Spleen (tissue), 11 donors: ENCODE measurements around the gene SFXN5. TPM values are rescaled to one million over a fixed set of nuclear protein-coding genes. Genes with fewer than 3 reads are reported as not detected.

Source experiments
- DNase-seq: peaks from one replicate; pipeline ENCODE4 v3.0.0-alpha.2; 2020
- H3K27ac ChIP-seq, 8 donors: fragments of 200-600 bp; sonication (generic) in 7 of 8; 1 replicate in 4 of 8; 2 replicates in 4 of 8; pipeline versions ENCODE4 v1.5.0 to v1.8.0; 2016 to 2021; ENCODE audit warnings: inconsistent platforms in 4 of 8, mild to moderate bottlenecking in 4 of 8, moderate library complexity in 1 of 8
- H3K27me3 ChIP-seq, 7 donors: fragments of 200-600 bp; sonication (generic) in 6 of 7; replicated peaks in 1 of 7; 1 replicate in 4 of 7; 2 replicates in 3 of 7; pipeline versions ENCODE4 v1.5.0 to v1.8.0; 2016 to 2021; ENCODE audit warnings: inconsistent platforms in 3 of 7, mild to moderate bottlenecking in 1 of 7
- H3K36me3 ChIP-seq, 6 donors: fragments of 200-600 bp; sonication (generic) in 5 of 6; 1 replicate in 4 of 6; 2 replicates in 2 of 6; pipeline versions ENCODE4 v1.5.0 to v1.8.0; 2016 to 2021; ENCODE audit warnings: inconsistent platforms in 2 of 6
- H3K4me1 ChIP-seq, 6 donors: fragments of 200-600 bp; sonication (generic) in 5 of 6; 1 replicate in 3 of 6; 2 replicates in 3 of 6; pipeline versions ENCODE4 v1.5.0 to v1.8.0; 2016 to 2021; ENCODE audit warnings: inconsistent platforms in 3 of 6
- H3K4me3 ChIP-seq, 8 donors: fragments of 200-600 bp; sonication (generic) in 7 of 8; 1 replicate in 4 of 8; 2 replicates in 4 of 8; pipeline versions ENCODE4 v1.5.0 to v1.8.0; 2016 to 2021; ENCODE audit warnings: inconsistent platforms in 4 of 8, mild to moderate bottlenecking in 4 of 8, moderate library complexity in 2 of 8
- H3K9me3 ChIP-seq, 8 donors: fragments of 200-600 bp; sonication (generic) in 7 of 8; 1 replicate in 4 of 8; 2 replicates in 4 of 8; pipeline versions ENCODE4 v1.5.0 to v1.8.0; 2016 to 2021; ENCODE audit warnings: inconsistent platforms in 4 of 8
- CTCF ChIP-seq, 11 experiments: fragments of 200-600 bp in 7 of 11; fragments of 450-650 bp in 4 of 11; sonication (generic) in 4 of 11; IDR thresholded peaks in 8 of 11; conservative IDR thresholded peaks in 3 of 11; 1 replicate in 7 of 11; 2 replicates in 4 of 11; pipeline versions ENCODE4 v1.4.0 to v1.8.0; 2016 to 2021; ENCODE audit warnings: antibody characterized with exemption in 11 of 11, inconsistent platforms in 4 of 11, mild to moderate bottlenecking in 1 of 11
- POLR2A ChIP-seq, 3 donors: fragments of 450-650 bp; IDR thresholded peaks; one replicate each; pipeline ENCODE4 v1.5.1; 2017; ENCODE audit warnings: antibody characterized with exemption in 3 of 3, mild to moderate bottlenecking in 1 of 3
- POLR2AphosphoS5 ChIP-seq, 3 donors: sonication (generic); formaldehyde crosslinking; IDR thresholded peaks; one replicate each; pipeline ENCODE4 v1.5.1; 2017; ENCODE audit warnings: antibody characterized with exemption in 3 of 3
- WGBS, 5 donors: extraction: QIAGEN DNeasy Blood & Tissue Kit in 3 of 5; methylation state at CpG; one replicate each; pipeline versions ENCODE4 v1.1.5 to v1.1.7; 2013 to 2018; 5-methylcytosine and 5-hydroxymethylcytosine counted together
- intact Hi-C: fragments of 100-400 bp; cut with DNase I; formaldehyde crosslinking; loops from one replicate; pipeline ENCODE4 v1.15.0; 2023; ENCODE audit warnings: low total_unique reads
- polyA plus RNA-seq, 3 donors: library from polyadenylated mRNA; stranded (reverse); fragments of 200-250 nt; gene quantifications; one replicate each; pipeline ENCODE4 v1.2.1, GENCODE V29; 2013
- total RNA-seq, 7 donors: library from RNA; depleted of rRNA in 3 of 7; stranded (reverse); fragments of >200 nt in 3 of 7; fragmentation: NEBNext Ultra II Directional in 4 of 7; extraction: Animal tissue kit (Norgen Biotek cat#: 25700) in 4 of 7; gene quantifications; one replicate each; pipeline versions ENCODE4 v1.1.0 to v1.2.1, GENCODE V29; 2016 to 2021
- donor health status: healthy with polysubstance abuse.
- donor health status: DM: no; HTN: no; CAD: no; lungs with moderate emphysema.
- donor health status: DM: no; HTN: no; CAD: no.
- donor health status: Bipolar disorder and iron deficiency.
- donor health status: healthy.
- donor health status: DM: no; HTN: no; CAD: no.
- donor health status: DM: yes; HTN: yes; CAD: no.

Gene SFXN5
- total and polyA plus RNA-seq, 10 donors, result 2.6 to 41.4 (median 22.9) TPM

DNA sequence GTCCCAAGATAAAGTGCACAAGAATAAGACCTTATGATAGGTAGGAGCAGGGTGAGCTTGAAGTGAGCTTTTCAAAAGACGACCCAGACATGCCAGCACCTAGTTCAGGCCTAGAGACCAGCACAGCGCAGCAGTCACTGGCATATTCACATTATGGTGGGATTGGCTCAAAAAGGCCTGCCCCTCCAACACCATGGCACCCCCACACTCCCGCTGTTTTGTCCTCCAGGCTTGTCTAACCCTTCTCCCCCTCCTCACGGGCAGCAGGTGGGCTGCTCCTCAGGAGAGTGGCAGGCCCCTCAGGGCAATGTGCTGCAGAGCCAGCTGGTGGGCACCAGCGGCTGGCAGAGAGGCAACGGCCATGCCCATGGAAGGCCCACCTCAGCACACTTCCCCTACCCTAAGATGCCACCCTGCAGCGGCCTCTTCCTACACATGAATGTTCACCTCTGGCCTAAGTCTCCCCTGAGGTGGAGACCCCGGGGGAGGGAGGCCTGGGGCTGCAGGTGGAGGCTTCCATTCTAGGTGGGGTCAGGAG lies 128.6 kb downstream of the SFXN5 start:
- Histone ChIP-seq H3K4me3 (no peak overlapping the region), H3K4me1 (no peaks in the 10 kb centered on the region), H3K9me3 (no peaks in the 10 kb centered on the region), H3K27me3 (no peaks in the 10 kb centered on the region), H3K36me3 (peaks cover 0 to 59% (median 15%) of the 10 kb centered on the region in 6 donors), H3K27ac (no peak overlapping the region)
- intact Hi-C loops, result no loop called here
- DNase-seq, result no peak
- WGBS, 5 donors, result 90 to 99% (median 94%) methylated on average over 4 to 8 of the region's 8 CpGs
- TF ChIP-seq CTCF (IDR thresholded peaks at IDR 0.05 in 8 of 11, conservative IDR thresholded peaks at IDR 0.05 in 3 of 11) (no peak), POLR2A (IDR thresholded peaks at IDR 0.05) (no peak), POLR2AphosphoS5 (IDR thresholded peaks at IDR 0.05) (no peak)

- no peak for DNase-seq
- intact Hi-C loops, result no loop called here
- no peaks in the 10 kb centered on the region for H3K27me3 ChIP-seq
- 85 to 96% (median 94%) methylated on average over 8 of the region's 8 CpGs for WGBS, 5 donors
- no peaks in the 10 kb centered on the region for H3K4me1 ChIP-seq
- H3K27ac ChIP-seq, result no peak overlapping the region
- no peak overlapping the region for H3K4me3 ChIP-seq
- peaks cover 0 to 59% (median 15%) of the 10 kb centered on the region in 6 donors for H3K36me3 ChIP-seq
- H3K9me3 ChIP-seq, result no peaks in the 10 kb centered on the region
- no peak for TF ChIP-seq POLR2AphosphoS5 (IDR thresholded peaks at IDR 0.05)
- TF ChIP-seq POLR2A (IDR thresholded peaks at IDR 0.05), result no peak
- no peak for TF ChIP-seq CTCF (IDR thresholded peaks at IDR 0.05 in 8 of 11, conservative IDR thresholded peaks at IDR 0.05 in 3 of 11)
Observed at GRCh38 chr2:72942293-72942692, 129.2 kb downstream of the SFXN5 start.

- Histone ChIP-seq H3K36me3 (peaks cover 0 to 59% (median 15%) of the 10 kb centered on the region in 6 donors), H3K9me3 (no peaks in the 10 kb centered on the region), H3K27ac (no peak overlapping the region), H3K4me1 (no peaks in the 10 kb centered on the region), H3K27me3 (peaks cover 0 to 2% (median 0%) of the 10 kb centered on the region in 7 donors), H3K4me3 (no peak overlapping the region)
- WGBS, 5 donors, result 62 to 88% (median 78%) methylated on average over 2 to 6 of the region's 6 CpGs
- TF ChIP-seq POLR2AphosphoS5 (IDR thresholded peaks at IDR 0.05) (no peak), POLR2A (IDR thresholded peaks at IDR 0.05) (no peak), CTCF (IDR thresholded peaks at IDR 0.05 in 8 of 11, conservative IDR thresholded peaks at IDR 0.05 in 3 of 11) (no peak)
- intact Hi-C loops, result no loop called here
- DNase-seq, result no peak
Observed at GRCh38 chr2:72940786-72941185, 130.7 kb downstream of the SFXN5 start.

- DNase-seq, result no peak
- H3K4me1 ChIP-seq, result no peaks in the 10 kb centered on the region
- 83 to 91% (median 85%) methylated on average over 6 of the region's 6 CpGs for WGBS, 5 donors
- H3K27ac ChIP-seq, result no peak overlapping the region
- no peaks in the 10 kb centered on the region for H3K9me3 ChIP-seq
- TF ChIP-seq POLR2AphosphoS5 (IDR thresholded peaks at IDR 0.05), result no peak
- TF ChIP-seq POLR2A (IDR thresholded peaks at IDR 0.05), result no peak
- no peak for TF ChIP-seq CTCF (IDR thresholded peaks at IDR 0.05 in 8 of 11, conservative IDR thresholded peaks at IDR 0.05 in 3 of 11)
- no peak overlapping the region for H3K4me3 ChIP-seq
- H3K27me3 ChIP-seq, result peaks cover 0 to 3% (median 0%) of the 10 kb centered on the region in 7 donors
- peaks cover 0 to 55% (median 15%) of the 10 kb centered on the region in 6 donors for H3K36me3 ChIP-seq
- intact Hi-C loops, result no loop called here
Observed at GRCh38 chr2:72940361-72940760, 131.2 kb downstream of the SFXN5 start.
